ENCODE results near the gene MOSPD2.

The MOSPD2 gene

GRCh38 chrX:14916017-14916674 is 42.9 kb downstream of the MOSPD2 start:
- DNase-seq: no peak

- no peak for DNase-seq
Observed at GRCh38 chrX:14919407-14919806, 46.2 kb downstream of the MOSPD2 start.

GRCh38 chrX:14920196-14920595 is 47.0 kb downstream of the MOSPD2 start:
- DNase-seq: no peak

- no peak for DNase-seq
Observed at GRCh38 chrX:14922437-14922836, 49.2 kb downstream of the MOSPD2 start.

DNA sequence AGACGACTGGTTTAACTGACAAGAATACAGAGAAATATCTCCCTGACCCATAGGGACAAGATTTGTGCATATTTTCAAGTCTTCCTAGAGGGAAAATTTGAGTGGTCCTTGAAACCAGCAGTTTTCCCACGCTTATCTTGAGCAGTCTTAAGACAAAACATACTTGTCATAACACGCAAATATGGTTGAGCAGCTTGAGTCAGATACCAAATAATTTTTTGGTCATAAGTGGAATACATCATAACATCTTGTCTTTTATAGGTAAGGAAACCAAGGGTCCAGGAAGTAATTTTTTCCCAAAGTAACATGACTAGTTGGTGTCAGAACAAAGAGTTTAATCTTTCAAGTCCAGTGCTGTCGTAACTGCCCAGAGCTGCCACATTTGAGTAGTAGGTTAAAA is 50.5 kb downstream of the MOSPD2 start:
- no peak for DNase-seq

GRCh38 chrX:14926471-14926870 is 53.2 kb downstream of the MOSPD2 start:
- DNase-seq: no peak

- DNase-seq: no peak
Observed at GRCh38 chrX:14927401-14927800, 54.2 kb downstream of the MOSPD2 start.

GRCh38 chrX:14930663-14931062 is 57.4 kb downstream of the MOSPD2 start:
- DNase-seq: no peak

DNA sequence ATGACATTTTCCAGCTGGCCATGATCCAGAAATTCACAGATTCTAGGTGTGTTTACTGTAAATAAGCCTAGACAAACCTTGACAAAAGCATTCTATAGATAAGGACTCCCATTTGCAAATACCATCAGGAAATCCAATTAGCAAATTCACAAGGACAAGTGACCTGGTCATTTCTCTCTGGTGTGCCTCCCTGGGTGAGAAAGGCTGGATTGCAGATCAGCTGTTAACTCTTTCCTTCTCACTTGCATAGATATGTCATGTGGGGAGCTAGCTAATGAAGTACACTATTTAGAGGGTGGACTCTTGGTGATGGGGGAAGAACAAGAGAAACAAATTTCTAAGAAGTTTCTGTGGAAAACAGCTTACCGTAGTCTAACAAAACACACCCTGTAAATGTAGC is 58.9 kb downstream of the MOSPD2 start:
- no peak for DNase-seq

DNA sequence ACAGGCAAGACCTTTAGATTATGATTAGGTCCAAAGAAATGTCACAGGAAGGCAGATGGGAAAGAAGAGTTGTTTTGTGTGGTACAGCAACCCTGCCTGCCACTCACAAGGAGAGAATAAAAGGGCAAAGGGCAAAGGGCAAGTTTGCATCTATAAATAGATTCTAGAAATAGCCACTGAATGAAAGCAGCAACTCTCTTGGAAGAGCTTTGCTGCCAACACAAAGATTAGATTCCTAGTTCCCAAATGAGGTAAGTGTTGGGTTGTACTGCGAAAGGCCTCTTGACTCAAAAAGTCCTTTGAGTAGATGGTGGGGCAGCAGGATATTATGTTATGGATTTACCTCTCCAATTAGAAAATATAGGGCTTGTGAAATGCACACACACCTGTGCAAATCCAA is 61.2 kb downstream of the MOSPD2 start:
- DNase-seq: no peak

- no peak for DNase-seq
Observed at GRCh38 chrX:14936561-14936960, 63.3 kb downstream of the MOSPD2 start.

- DNase-seq: no peak
Observed at GRCh38 chrX:14939644-14940043, 66.4 kb downstream of the MOSPD2 start.

DNA sequence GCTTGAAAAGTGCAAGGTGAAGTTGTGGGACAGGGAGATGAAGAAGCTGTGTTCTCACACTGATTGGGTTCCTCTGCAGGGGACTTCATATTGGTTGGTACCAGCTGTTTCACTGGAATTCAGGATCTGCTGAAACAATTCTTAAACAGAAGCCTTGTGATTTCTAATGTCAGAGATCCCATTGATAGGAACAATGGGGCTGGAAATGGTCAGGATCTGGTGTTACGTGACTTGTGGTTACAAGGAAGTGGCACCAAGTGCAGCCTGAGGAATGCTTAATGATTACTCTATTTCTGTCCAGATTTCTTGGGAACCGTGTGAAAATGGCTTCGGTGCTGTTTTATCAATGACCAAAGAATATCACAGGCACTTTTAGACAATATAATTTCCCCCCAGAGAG is 68.1 kb downstream of the MOSPD2 start:
- DNase-seq: no peak

GRCh38 chrX:14942341-14942740 is 69.1 kb downstream of the MOSPD2 start:
- DNase-seq: no peak

- DNase-seq: no peak
Observed at GRCh38 chrX:14943962-14944361, 70.7 kb downstream of the MOSPD2 start.

DNA sequence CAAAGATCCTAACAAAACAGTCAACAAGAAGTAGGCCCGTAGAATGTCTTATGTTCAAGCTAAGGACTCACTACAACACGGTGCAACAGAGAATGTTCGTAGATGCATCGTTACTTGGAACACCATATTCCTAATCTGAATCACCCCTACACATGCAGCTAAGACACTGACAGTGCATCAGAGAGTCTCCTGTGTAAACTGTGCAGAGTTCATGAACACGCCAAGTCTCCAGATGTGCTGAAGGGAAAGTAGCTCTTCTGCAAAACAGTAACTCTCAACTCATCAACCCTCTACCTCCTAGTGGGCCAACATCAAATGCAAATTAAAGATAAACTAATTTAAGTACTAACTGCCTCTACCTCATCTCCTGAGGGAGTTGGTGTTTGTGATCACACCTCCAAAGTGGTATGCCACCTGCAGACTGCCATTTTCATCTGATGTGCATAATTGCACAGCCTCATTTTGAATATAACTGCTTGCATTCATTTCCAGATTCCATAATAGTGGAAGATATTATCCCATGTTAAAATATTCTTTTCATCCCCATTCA is 73.5 kb downstream of the MOSPD2 start:
- DNase-seq: no peak

- no peak for DNase-seq
Observed at GRCh38 chrX:14948691-14949090, 75.5 kb downstream of the MOSPD2 start.

GRCh38 chrX:14956813-14957582 is 83.8 kb downstream of the MOSPD2 start:
- DNase-seq: no peak

- no peak for DNase-seq
Observed at GRCh38 chrX:14963447-14964236, 90.4 kb downstream of the MOSPD2 start.

- DNase-seq: no peak
Observed at GRCh38 chrX:14964500-14964899, 91.3 kb downstream of the MOSPD2 start.

Measured in hematopoietic multipotent progenitor cell treated with erythropoietin and hydrocortisone succinate and interleukin-3 and kit ligand, for 8 days (in vitro differentiated cells).